Mammary epithelial cell (primary cell): ENCODE results near the gene GMNC.

Experiments
- EZH2 ChIP-seq: IDR thresholded peaks from 2 replicates; pipeline ENCODE4 v1.6.1; 2012; ENCODE audit warnings: low read length, inconsistent platforms, borderline replicate concordance
- TF ChIP-seq, protein P1 (sequence below), 2 donors: IDR thresholded peaks in 1 of 2; conservative IDR thresholded peaks in 1 of 2; 2 replicates each; pipeline ENCODE4 v1.5.1; 2011 to 2012; ENCODE audit warnings: inconsistent platforms in 2 of 2, low read length in 2 of 2, mild to moderate bottlenecking in 2 of 2, control low read depth in 1 of 2, low read depth in 1 of 2; ENCODE audit not compliant: insufficient read depth in 1 of 2; ENCODE audit errors: extremely low read depth in 1 of 2

DNA sequence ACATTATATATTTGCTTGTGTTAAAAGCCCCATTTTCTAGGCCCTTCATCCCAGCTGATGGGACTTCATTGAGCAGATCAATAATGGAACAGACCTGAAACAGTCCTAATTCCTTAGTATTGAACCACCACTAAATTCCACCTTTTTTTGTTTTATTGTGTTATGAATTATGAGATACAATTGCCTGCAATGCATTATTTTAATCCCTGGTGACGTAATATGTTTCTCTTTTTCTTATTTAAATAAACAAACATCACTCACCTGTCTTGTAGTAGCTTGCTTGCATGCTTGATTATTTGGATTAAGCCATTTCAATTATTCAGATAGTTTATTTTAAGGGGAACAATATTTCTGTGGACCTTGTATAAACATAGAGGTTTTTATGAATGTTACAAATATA is 40.7 kb upstream of the GMNC start:
- TF ChIP-seq, protein P1, sequence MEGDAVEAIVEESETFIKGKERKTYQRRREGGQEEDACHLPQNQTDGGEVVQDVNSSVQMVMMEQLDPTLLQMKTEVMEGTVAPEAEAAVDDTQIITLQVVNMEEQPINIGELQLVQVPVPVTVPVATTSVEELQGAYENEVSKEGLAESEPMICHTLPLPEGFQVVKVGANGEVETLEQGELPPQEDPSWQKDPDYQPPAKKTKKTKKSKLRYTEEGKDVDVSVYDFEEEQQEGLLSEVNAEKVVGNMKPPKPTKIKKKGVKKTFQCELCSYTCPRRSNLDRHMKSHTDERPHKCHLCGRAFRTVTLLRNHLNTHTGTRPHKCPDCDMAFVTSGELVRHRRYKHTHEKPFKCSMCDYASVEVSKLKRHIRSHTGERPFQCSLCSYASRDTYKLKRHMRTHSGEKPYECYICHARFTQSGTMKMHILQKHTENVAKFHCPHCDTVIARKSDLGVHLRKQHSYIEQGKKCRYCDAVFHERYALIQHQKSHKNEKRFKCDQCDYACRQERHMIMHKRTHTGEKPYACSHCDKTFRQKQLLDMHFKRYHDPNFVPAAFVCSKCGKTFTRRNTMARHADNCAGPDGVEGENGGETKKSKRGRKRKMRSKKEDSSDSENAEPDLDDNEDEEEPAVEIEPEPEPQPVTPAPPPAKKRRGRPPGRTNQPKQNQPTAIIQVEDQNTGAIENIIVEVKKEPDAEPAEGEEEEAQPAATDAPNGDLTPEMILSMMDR (conservative IDR thresholded peaks at IDR 0.05 in 1 of 2, IDR thresholded peaks at IDR 0.05 in 1 of 2; ENCODE audit: extremely low read depth in 1 of 2, insufficient read depth in 1 of 2, low read depth in 1 of 2, low read length in 2 of 2): no peak
- no peak for TF ChIP-seq EZH2
